ENCODE data around the gene MYOM1.
"Not testable (repeated sequence)": the region's sequence is repeated elsewhere in the genome, so short reads cannot be mapped to it uniquely, and the experiment has no call there.

The MYOM1 gene

GRCh38 chr18:3067165-3067661 lies 152.6 kb downstream of the MYOM1 start:
- no peak for TF ChIP-seq CTCF (IDR thresholded peaks at IDR 0.05; ENCODE audit: low read depth, low read length, missing control alignments)
- no peak for DNase-seq (ENCODE audit: low read depth)
- H3K4me3 ChIP-seq (ENCODE audit: low read depth, low read length): no peak overlapping the region

- no peak overlapping the region for H3K4me3 ChIP-seq (ENCODE audit: low read depth, low read length)
- no peak for TF ChIP-seq CTCF (IDR thresholded peaks at IDR 0.05; ENCODE audit: low read depth, low read length, missing control alignments)
- DNase-seq (ENCODE audit: low read depth): no peak
Measured at GRCh38 chr18:3066341-3067110, 153.2 kb downstream of the MYOM1 start.

- not testable (repeated sequence) for H3K4me3 ChIP-seq (ENCODE audit: low read depth, low read length); DNase-seq (ENCODE audit: low read depth)
Measured at GRCh38 chr18:3063766-3064165, 156.0 kb downstream of the MYOM1 start.

GRCh38 chr18:3062798-3063680 lies 156.7 kb downstream of the MYOM1 start:
- H3K4me3 ChIP-seq (ENCODE audit: low read depth, low read length): no peak overlapping the region
- TF ChIP-seq CTCF (IDR thresholded peaks at IDR 0.05; ENCODE audit: low read depth, low read length, missing control alignments): peak; percentile 87
- DNase-seq (ENCODE audit: low read depth): peak; percentile 12

GRCh38 chr18:3061581-3062312 lies 158.0 kb downstream of the MYOM1 start:
- no peak for DNase-seq (ENCODE audit: low read depth)
- no peak overlapping the region for H3K4me3 ChIP-seq (ENCODE audit: low read depth, low read length)
- no peak for TF ChIP-seq CTCF (IDR thresholded peaks at IDR 0.05; ENCODE audit: low read depth, low read length, missing control alignments)

GRCh38 chr18:3060667-3061580 lies 158.8 kb downstream of the MYOM1 start:
- no peak for DNase-seq (ENCODE audit: low read depth)
- TF ChIP-seq CTCF (IDR thresholded peaks at IDR 0.05; ENCODE audit: low read depth, low read length, missing control alignments): no peak
- no peak overlapping the region for H3K4me3 ChIP-seq (ENCODE audit: low read depth, low read length)
